Adrenal gland (tissue), 12 donors: ENCODE measurements around the gene LDLRAD2. TPM values are rescaled to one million over a fixed set of nuclear protein-coding genes. Genes with fewer than 3 reads are reported as not detected.

ENCODE experiments used
- DNase-seq, 7 donors: peaks; one replicate each; pipeline ENCODE4 v3.0.0-alpha.2; 2019 to 2020
- H3K27ac ChIP-seq, 5 donors: fragments of 200-600 bp; sonication (generic) in 4 of 5; 1 replicate in 3 of 5; 2 replicates in 2 of 5; pipeline versions ENCODE4 v1.5.1 to v1.8.0; 2016 to 2020; ENCODE audit warnings: mild to moderate bottlenecking in 1 of 5
- H3K27me3 ChIP-seq: fragments of 200-600 bp; 2 replicates; pipeline ENCODE4 v1.8.0; 2021
- H3K36me3 ChIP-seq, 2 donors: fragments of 200-600 bp; replicated peaks in 1 of 2; 1 replicate in 1 of 2; 2 replicates in 1 of 2; pipeline versions ENCODE4 v1.5.1 to v1.8.0; 2018 to 2022
- H3K4me1 ChIP-seq, 2 donors: fragments of 200-600 bp; replicated peaks in 1 of 2; 1 replicate in 1 of 2; 2 replicates in 1 of 2; pipeline versions ENCODE4 v1.5.1 to v1.8.0; 2018 to 2021
- H3K4me3 ChIP-seq, 4 donors: fragments of 200-600 bp; sonication (generic) in 3 of 4; one replicate each; pipeline ENCODE4 v1.5.1; 2016 to 2018
- H3K9me3 ChIP-seq, 3 donors: fragments of 200-600 bp; sonication (generic) in 1 of 3; replicated peaks in 1 of 3; 1 replicate in 2 of 3; 2 replicates in 1 of 3; pipeline versions ENCODE4 v1.5.1 to v1.8.0; 2016 to 2021
- POLR2A ChIP-seq, 2 donors: fragments of 450-650 bp; IDR thresholded peaks; one replicate each; pipeline ENCODE4 v1.6.1; 2017; ENCODE audit warnings: antibody characterized with exemption in 2 of 2, mild to moderate bottlenecking in 2 of 2, moderate library complexity in 1 of 2
- WGBS, 4 donors: extraction: QIAGEN DNeasy Blood & Tissue Kit in 2 of 4; methylation state at CpG; one replicate each; pipeline versions ENCODE4 v1.1.5 to v1.1.7; 2013 to 2017; 5-methylcytosine and 5-hydroxymethylcytosine counted together
- intact Hi-C, 2 donors: fragments of 100-400 bp; cut with DNase I; formaldehyde crosslinking; loops; one replicate each; pipeline versions ENCODE4 v1.14.1 to v1.15.0; 2022 to 2023
- polyA plus RNA-seq, 3 donors: library from polyadenylated mRNA; stranded (reverse); fragments of 200-250 nt in 2 of 3; fragments of 350-450 nt in 1 of 3; fragmentation: Illumina TruSeq in 1 of 3; extraction: RNeasy Lipid Tissue Mini Kit (QIAGEN cat#74804) in 1 of 3; gene quantifications; one replicate each; pipeline ENCODE4 v1.2.3, GENCODE V29; 2013 to 2014
- total RNA-seq, 9 donors: library from RNA; depleted of rRNA in 4 of 9; stranded (reverse); fragments of >200 nt in 4 of 9; fragments of 120-200 nt in 1 of 9; fragmentation: NEBNext Ultra II Directional in 1 of 9; extraction: Animal tissue kit (Norgen Biotek cat#: 25700) in 1 of 9; gene quantifications; one replicate each; pipeline versions ENCODE4 v1.1.0 to v1.2.4, GENCODE V29; 2013 to 2023
- TF ChIP-seq, protein P1 (sequence below), 6 experiments: fragments of 450-650 bp in 4 of 6; fragments of 200-600 bp in 2 of 6; sonication (generic) in 1 of 6; IDR thresholded peaks; 1 replicate in 5 of 6; 2 replicates in 1 of 6; pipeline versions ENCODE4 v1.5.1 to v1.8.0; 2016 to 2021; ENCODE audit warnings: antibody characterized with exemption in 6 of 6, mild to moderate bottlenecking in 2 of 6, moderate library complexity in 1 of 6
- donor health status: healthy with polysubstance abuse.
- donor health status: Bipolar disorder and iron deficiency.
- donor health status: DM: yes; HTN: yes; CAD: no.
- donor health status: DM: no; HTN: no; CAD: no.
- donor health status: DM: no; HTN: no; CAD: no.
- donor health status: DM: yes; HTN: yes; CAD: no.

LDLRAD2 gene
- total and polyA plus RNA-seq, 12 donors, result 0.16 to 9.4 (median 1.1) TPM; not detected in 1

DNA sequence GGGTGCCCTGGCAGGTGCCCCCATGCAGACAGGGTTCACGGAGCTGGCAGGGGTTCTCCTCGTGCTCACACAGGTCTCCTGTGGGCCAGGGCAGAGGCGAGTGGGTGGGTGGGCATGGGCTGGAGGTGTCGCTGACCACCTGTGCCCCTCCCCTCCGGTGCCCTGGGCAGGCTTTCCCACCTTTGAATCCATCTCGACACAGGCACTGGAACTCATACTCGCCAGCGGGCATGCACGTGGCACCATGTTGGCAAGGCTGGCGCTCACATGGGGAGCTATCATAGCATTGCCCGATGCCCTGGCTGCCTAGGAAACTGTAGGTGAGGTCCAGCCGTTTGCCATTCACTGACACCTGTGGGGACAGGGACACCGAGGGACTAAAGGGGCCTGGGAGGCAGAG lies 16.0 kb downstream of the LDLRAD2 start:
- TF ChIP-seq POLR2A (IDR thresholded peaks at IDR 0.05), result no peak
- TF ChIP-seq, protein P1, sequence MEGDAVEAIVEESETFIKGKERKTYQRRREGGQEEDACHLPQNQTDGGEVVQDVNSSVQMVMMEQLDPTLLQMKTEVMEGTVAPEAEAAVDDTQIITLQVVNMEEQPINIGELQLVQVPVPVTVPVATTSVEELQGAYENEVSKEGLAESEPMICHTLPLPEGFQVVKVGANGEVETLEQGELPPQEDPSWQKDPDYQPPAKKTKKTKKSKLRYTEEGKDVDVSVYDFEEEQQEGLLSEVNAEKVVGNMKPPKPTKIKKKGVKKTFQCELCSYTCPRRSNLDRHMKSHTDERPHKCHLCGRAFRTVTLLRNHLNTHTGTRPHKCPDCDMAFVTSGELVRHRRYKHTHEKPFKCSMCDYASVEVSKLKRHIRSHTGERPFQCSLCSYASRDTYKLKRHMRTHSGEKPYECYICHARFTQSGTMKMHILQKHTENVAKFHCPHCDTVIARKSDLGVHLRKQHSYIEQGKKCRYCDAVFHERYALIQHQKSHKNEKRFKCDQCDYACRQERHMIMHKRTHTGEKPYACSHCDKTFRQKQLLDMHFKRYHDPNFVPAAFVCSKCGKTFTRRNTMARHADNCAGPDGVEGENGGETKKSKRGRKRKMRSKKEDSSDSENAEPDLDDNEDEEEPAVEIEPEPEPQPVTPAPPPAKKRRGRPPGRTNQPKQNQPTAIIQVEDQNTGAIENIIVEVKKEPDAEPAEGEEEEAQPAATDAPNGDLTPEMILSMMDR (IDR thresholded peaks at IDR 0.05), result no peak
- no peak overlapping the region for H3K27ac ChIP-seq
- no peak for DNase-seq
- H3K36me3 ChIP-seq, result peaks cover 0 to 95% of the 10 kb centered on the region in 2 donors
- no peaks in the 10 kb centered on the region for H3K4me1 ChIP-seq
- H3K9me3 ChIP-seq, result no peaks in the 10 kb centered on the region
- H3K27me3 ChIP-seq, result no peaks in the 10 kb centered on the region
- intact Hi-C loops, result no loop called here
- WGBS, 4 donors, result 82 to 90% (median 86%) methylated on average over 3 to 13 of the region's 13 CpGs
- no peak overlapping the region for H3K4me3 ChIP-seq

GRCh38 chr1:21828506-21829210 lies 16.6 kb downstream of the LDLRAD2 start:
- no peak for TF ChIP-seq POLR2A (IDR thresholded peaks at IDR 0.05)
- TF ChIP-seq, protein P1 (IDR thresholded peaks at IDR 0.05), result no peak

GRCh38 chr1:21829294-21829693 lies 17.2 kb downstream of the LDLRAD2 start:
- H3K4me3 ChIP-seq, result no peak overlapping the region
- H3K4me1 ChIP-seq, result no peaks in the 10 kb centered on the region
- peaks cover 0 to 95% of the 10 kb centered on the region in 2 donors for H3K36me3 ChIP-seq
- no peaks in the 10 kb centered on the region for H3K9me3 ChIP-seq
- intact Hi-C loops, result no loop called here
- TF ChIP-seq, protein P1 (IDR thresholded peaks at IDR 0.05), result no peak
- TF ChIP-seq POLR2A (IDR thresholded peaks at IDR 0.05), result no peak
- no peaks in the 10 kb centered on the region for H3K27me3 ChIP-seq
- 93 to 96% (median 94%) methylated on average over 6 to 17 of the region's 17 CpGs; no CpG with 5 or more reads in 1 of the 4 donors for WGBS, 4 donors
- H3K27ac ChIP-seq, result no peak overlapping the region
- DNase-seq, result no peak

More at GRCh38 chr1:21828506-21829210, 16.6 kb downstream of the LDLRAD2 start:
- 80 to 89% (median 85%) methylated on average over 2 to 28 of the region's 28 CpGs for WGBS, 4 donors
- peak in 1 of 7 donors; percentile 21 for DNase-seq
- intact Hi-C loops, result no loop called here
- no peaks in the 10 kb centered on the region for H3K9me3 ChIP-seq
- H3K27ac ChIP-seq, result no peak overlapping the region
- no peaks in the 10 kb centered on the region for H3K4me1 ChIP-seq
- H3K27me3 ChIP-seq, result no peaks in the 10 kb centered on the region
- H3K36me3 ChIP-seq, result peaks cover 0 to 95% of the 10 kb centered on the region in 2 donors
- no peak overlapping the region for H3K4me3 ChIP-seq

- H3K4me1 ChIP-seq, result no peaks in the 10 kb centered on the region
- 91 to 94% (median 93%) methylated on average over 15 to 23 of the region's 23 CpGs for WGBS, 4 donors
- no peak overlapping the region for H3K4me3 ChIP-seq
- no peak overlapping the region for H3K27ac ChIP-seq
- TF ChIP-seq POLR2A (IDR thresholded peaks at IDR 0.05), result no peak
- TF ChIP-seq, protein P1 (IDR thresholded peaks at IDR 0.05), result no peak
- no peaks in the 10 kb centered on the region for H3K9me3 ChIP-seq
- H3K36me3 ChIP-seq, result peaks cover 0 to 96% of the 10 kb centered on the region in 2 donors
- no peaks in the 10 kb centered on the region for H3K27me3 ChIP-seq
- intact Hi-C loops, result no loop called here
- no peak for DNase-seq
Observed at GRCh38 chr1:21830792-21831453, 18.9 kb downstream of the LDLRAD2 start.
